SU-DHL-6 (cell line): Measurements from ENCODE around the gene MYORG.

Source experiments
- H2AFZ ChIP-seq: fragments of 200-600 bp; sonication (generic); 2 replicates; pipeline ENCODE4 v1.6.1; 2014; ENCODE audit warnings: low read depth, mild to moderate bottlenecking, moderate library complexity, mixed read lengths, antibody characterized with exemption, low read length; ENCODE audit not compliant: severe bottlenecking
- H3F3A ChIP-seq: fragments of 200-600 bp; shearing (Covaris generic); 2 replicates; pipeline ENCODE4 v1.6.0; 2016; ENCODE audit warnings: antibody characterized with exemption, mild to moderate bottlenecking; ENCODE audit not compliant: insufficient read depth
- H3K27ac ChIP-seq: fragments of 200-600 bp; sonication (generic); 2 replicates; pipeline ENCODE4 v1.5.1; 2016; ENCODE audit warnings: low read depth, mild to moderate bottlenecking, low read length, moderate library complexity, mixed read lengths
- H3K27me3 ChIP-seq: fragments of 200-600 bp; sonication (generic), shearing (Covaris generic); 2 replicates; pipeline ENCODE4 v1.6.0; 2014; ENCODE audit warnings: mild to moderate bottlenecking, low read length
- H3K36me3 ChIP-seq: fragments of 200-600 bp; sonication (generic); 2 replicates; pipeline ENCODE4 v1.6.1; 2014; ENCODE audit warnings: mild to moderate bottlenecking, low read length, mixed read lengths
- H3K4me2 ChIP-seq: fragments of 300-600, 200-600 bp; shearing (Covaris generic), sonication (generic); 2 replicates; pipeline ENCODE4 v1.6.0; 2014; ENCODE audit warnings: low read length, low read depth, mild to moderate bottlenecking; ENCODE audit not compliant: poor library complexity, severe bottlenecking
- H3K4me3 ChIP-seq: fragments of 200-600 bp; sonication (generic); 2 replicates; pipeline ENCODE4 v1.5.1; 2014; ENCODE audit warnings: antibody characterized with exemption, low read length, mild to moderate bottlenecking, mixed read lengths; ENCODE audit not compliant: insufficient read depth, poor library complexity, severe bottlenecking
- H3K79me2 ChIP-seq: fragments of 200-600 bp; sonication (generic); 2 replicates; pipeline ENCODE4 v1.6.1; 2014; ENCODE audit warnings: mild to moderate bottlenecking, low read length, moderate library complexity; ENCODE audit not compliant: insufficient read depth
- H3K9ac ChIP-seq: fragments of 200-600 bp; sonication (generic); 2 replicates; pipeline ENCODE4 v1.7.0; 2014; ENCODE audit warnings: mild to moderate bottlenecking, low read length
- H3K9me2 ChIP-seq: fragments of 200-600 bp; sonication (generic); replicated peaks from 2 replicates; pipeline ENCODE4 v1.6.1; 2014; ENCODE audit warnings: low read length; ENCODE audit not compliant: insufficient read depth
- H3K9me3 ChIP-seq: fragments of 200-600 bp; sonication (generic); 2 replicates; pipeline ENCODE4 v1.6.1; 2014; ENCODE audit warnings: low read length, mixed read lengths; ENCODE audit not compliant: insufficient read depth
- H4K20me1 ChIP-seq: fragments of 200-600 bp; sonication (generic); 2 replicates; pipeline ENCODE4 v1.6.1; 2014; ENCODE audit warnings: low read depth, mild to moderate bottlenecking, antibody characterized with exemption, low read length, moderate library complexity, mixed read lengths
- CTCF ChIP-seq: fragments of 200-600 bp; sonication (generic); IDR thresholded peaks from one replicate; pipeline ENCODE4 v1.5.1; 2017; ENCODE audit warnings: antibody characterized with exemption, mild to moderate bottlenecking, low read length, moderate library complexity; ENCODE audit not compliant: insufficient read depth, poor library complexity, severe bottlenecking
- EZH2phosphoT487 ChIP-seq: fragments of 200-600 bp; sonication (generic), shearing (Covaris generic); conservative IDR thresholded peaks from 2 replicates; pipeline ENCODE4 v1.6.1; 2018; ENCODE audit warnings: mild to moderate bottlenecking, antibody characterized with exemption, low read length, moderate library complexity, mixed read lengths

The MYORG gene

GRCh38 chr9:34331196-34331595, 45.5 kb downstream of the MYORG start:
- no peaks in the 10 kb centered on the region for H3K9me3 ChIP-seq
- H3K9me2 ChIP-seq = no peaks in the 10 kb centered on the region
- peak overlapping the region; percentile 52 for H3K27ac ChIP-seq
- H3K4me2 ChIP-seq = peak overlapping the region; percentile 83
- no peaks in the 10 kb centered on the region for H3K27me3 ChIP-seq
- TF ChIP-seq CTCF = no peak
- TF ChIP-seq EZH2phosphoT487 = no peak
- no peak overlapping the region for H3K4me3 ChIP-seq
- H3K36me3 ChIP-seq = no peaks in the 10 kb centered on the region
- no peaks in the 10 kb centered on the region for H4K20me1 ChIP-seq
- peaks cover 17% of the 10 kb centered on the region for H3F3A ChIP-seq
- no peak overlapping the region for H3K9ac ChIP-seq
- peaks cover 30% of the 10 kb centered on the region for H3K79me2 ChIP-seq
- peak overlapping the region; percentile 7 for H2AFZ ChIP-seq

GRCh38 chr9:34328987-34329832, 47.5 kb downstream of the MYORG start, which contains the start of the genes KIF24 and NUDT2:
Gene KIF24, minus strand, starts transcription at chr9:34329268. Its CDS starts 17,922 bp downstream, at chr9:34311346.
Gene NUDT2, plus strand, starts transcription at chr9:34329569. Its CDS starts 9,471 bp downstream, at chr9:34339040.
- Histone ChIP-seq H3K9me3 (no peaks in the 10 kb centered on the region), H3K4me2 (peak within 1 kb of the TSS; percentile 87), H3K9ac (peak within 1 kb of the TSS; percentile 95), H2AFZ (peak within 1 kb of the TSS; percentile 86), H3K27me3 (no peaks in the 10 kb centered on the region), H3K27ac (peak within 1 kb of the TSS; percentile 70), H3K36me3 (no peaks in the 10 kb centered on the region), H3K79me2 (peaks cover 49% of the 10 kb centered on the region), H3K4me3 (peak within 1 kb of the TSS; percentile 85), H3F3A (peaks cover 17% of the 10 kb centered on the region), H4K20me1 (no peaks in the 10 kb centered on the region), H3K9me2 (no peaks in the 10 kb centered on the region)
- TF ChIP-seq EZH2phosphoT487 (no peak), CTCF (no peak)

- Histone ChIP-seq H3K9ac (peak overlapping the region; percentile 72), H3K4me3 (peak overlapping the region; percentile 83), H3K36me3 (no peaks in the 10 kb centered on the region), H3K79me2 (peaks cover 55% of the 10 kb centered on the region), H3F3A (peaks cover 17% of the 10 kb centered on the region), H3K4me2 (peak overlapping the region; percentile 87), H2AFZ (peak overlapping the region; percentile 86), H3K27ac (peak overlapping the region; percentile 70), H3K9me2 (no peaks in the 10 kb centered on the region), H4K20me1 (no peaks in the 10 kb centered on the region), H3K9me3 (no peaks in the 10 kb centered on the region), H3K27me3 (no peaks in the 10 kb centered on the region)
- TF ChIP-seq CTCF = no peak
- TF ChIP-seq EZH2phosphoT487 = no peak
Observed at GRCh38 chr9:34328500-34328986, 48.2 kb downstream of the MYORG start.
